Stimulated activated CD4-positive, alpha-beta T cell treated with anti-CD3 and anti-CD28 coated beads, Interleukin-4, amount 100 ng/mL, for 4 hours (primary cell): ENCODE results near the gene SRSF5.
"Not testable (repeated sequence)": the region's sequence is repeated elsewhere in the genome, so short reads cannot be mapped to it uniquely, and the experiment has no call there.

ENCODE experiments used
- DNase-seq, 2 experiments: peaks; one replicate each; pipeline ENCODE4 v3.0.0-alpha.2; 2020

SRSF5 gene

GRCh38 chr14:69808919-69809808 is 42.2 kb downstream of the SRSF5 start:
- DNase-seq: no peak

DNA sequence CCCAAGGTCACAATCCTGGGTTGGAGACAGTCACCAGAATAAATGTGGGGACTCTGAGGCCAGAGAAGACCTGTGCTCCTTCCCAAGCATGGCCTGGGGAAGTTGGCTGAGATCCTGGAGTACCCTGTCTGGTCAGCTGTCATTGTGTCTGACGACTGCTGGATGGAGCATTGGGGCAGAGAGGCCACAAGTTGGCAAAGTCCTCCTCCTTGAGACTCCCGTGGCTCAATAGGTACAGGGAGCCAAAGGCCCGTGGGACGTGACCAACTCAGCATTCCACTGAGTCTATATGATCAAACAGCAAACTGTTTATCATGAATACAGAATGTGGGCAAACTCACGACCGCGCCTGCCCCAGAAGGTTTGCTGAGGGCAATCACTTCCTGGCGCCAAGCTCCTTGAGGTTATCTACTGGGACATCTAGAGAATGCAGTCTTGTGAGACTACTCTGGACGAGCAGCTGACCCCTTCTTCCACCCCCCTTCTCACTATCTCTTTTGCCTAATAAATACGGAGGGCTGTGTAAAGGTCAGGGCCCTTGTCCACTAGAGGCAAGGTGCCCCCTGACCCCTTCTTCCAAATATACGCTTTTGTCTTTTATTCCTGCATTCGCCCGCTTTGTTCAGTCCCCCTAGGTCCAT is 44.4 kb downstream of the SRSF5 start:
- DNase-seq: no peak

DNA sequence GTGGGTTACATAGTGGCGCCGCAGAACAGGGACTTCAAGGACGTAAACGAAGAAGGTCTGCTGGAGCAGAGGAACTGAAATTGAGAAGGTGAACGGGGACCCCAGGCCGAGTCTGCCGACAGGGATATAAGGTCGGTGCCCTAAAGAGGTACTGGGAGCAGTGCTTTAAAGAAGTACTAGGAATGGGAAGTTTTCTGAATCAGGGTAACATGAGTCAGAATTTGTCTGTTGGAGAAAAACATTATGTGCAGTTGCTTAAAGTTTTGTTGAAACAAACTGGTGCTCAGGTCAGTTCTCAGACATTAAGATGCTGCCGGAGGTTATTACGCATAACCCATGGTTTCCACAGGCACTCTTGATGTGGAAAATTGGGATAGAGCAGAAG is 44.9 kb downstream of the SRSF5 start:
- no peak for DNase-seq

GRCh38 chr14:69812711-69813110 is 45.8 kb downstream of the SRSF5 start:
- no peak for DNase-seq

DNA sequence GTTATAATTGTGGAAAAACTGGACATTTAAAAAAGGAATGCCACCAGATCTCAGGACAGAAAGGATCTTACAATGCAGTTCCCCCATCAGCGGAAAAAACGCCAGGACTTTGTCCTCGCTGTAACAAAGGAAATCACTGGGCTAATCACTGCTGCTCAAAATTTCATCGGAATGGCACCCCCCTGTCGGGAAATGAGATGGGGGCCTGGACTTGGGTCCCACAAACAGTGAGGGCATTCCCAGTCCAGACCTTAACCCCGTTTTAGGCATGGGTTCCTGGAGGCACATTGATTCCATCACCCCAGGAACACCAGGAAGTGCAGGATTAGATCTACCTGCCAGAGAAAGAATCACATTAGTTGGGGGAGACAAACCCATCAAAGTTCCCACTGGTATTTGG is 46.4 kb downstream of the SRSF5 start:
- DNase-seq: not testable (repeated sequence)

- DNase-seq: no peak
These were observed 47.5 kb downstream of the SRSF5 start for GRCh38 chr14:69814397-69814796.

DNA sequence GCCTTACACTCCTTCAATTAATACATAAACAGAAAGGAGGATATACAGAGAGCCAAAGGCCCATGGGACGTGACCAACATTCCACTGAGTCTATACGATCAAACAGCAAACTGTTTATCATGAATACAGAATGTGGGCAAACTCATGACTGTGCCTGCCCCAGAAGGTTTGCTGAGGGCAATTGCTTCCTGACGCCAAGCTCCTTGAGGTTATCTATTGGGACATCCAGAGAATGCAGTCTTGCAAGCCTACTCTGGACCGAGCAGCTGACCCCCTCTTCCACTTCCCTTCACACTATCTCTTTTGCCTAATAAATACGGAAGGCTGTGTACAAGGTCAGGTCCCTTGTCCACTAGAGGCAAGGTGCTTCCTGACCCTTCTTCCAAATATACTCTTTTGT is 48.6 kb downstream of the SRSF5 start:
- DNase-seq: no peak

GRCh38 chr14:69816216-69816615 is 49.3 kb downstream of the SRSF5 start:
- no peak for DNase-seq

GRCh38 chr14:69818758-69819191 is 51.8 kb downstream of the SRSF5 start:
- DNase-seq: peak; percentile 8 to 17

- no peak for DNase-seq
These were observed 52.7 kb downstream of the SRSF5 start for GRCh38 chr14:69819607-69820006.

GRCh38 chr14:69820991-69821390 is 54.0 kb downstream of the SRSF5 start:
- no peak for DNase-seq
